HepG2 (cell line): Measurements from ENCODE around the gene ERP27. TPM values are rescaled to one million over a fixed set of nuclear protein-coding genes. Genes with fewer than 3 reads are reported as not detected.

Experiments
- ATAC-seq: fragments of 200-7000 bp; cut with Tn5 transposase; 3 replicates; pipeline ENCODE4 v1.9.1; 2020; ENCODE audit warnings: mild to moderate bottlenecking, moderate library complexity
- Bru-seq: library from RNA; stranded (reverse); fragments of 400-500 nt; gene quantifications from one replicate; lab custom pipeline; 2021; lab: Mats Ljungman, UMichigan
- BruChase-seq, 2 experiments: library from RNA; stranded (reverse); fragments of 400-500 nt; gene quantifications; one replicate each; lab custom pipeline; 2021; lab: Mats Ljungman, UMichigan
- BruUV-seq: library from RNA; stranded (reverse); fragments of 400-500 nt; replicated peaks from 2 replicates; lab custom pipeline; 2021; lab: Mats Ljungman, UMichigan
- CTCF ChIA-PET: fragments of 300-600 bp; formaldehyde crosslinking; extraction: SDS; loops from one replicate; lab custom pipeline; 2021; ENCODE audit warnings: low total read pairs, inconsistent platforms, low intra/inter-chr PET ratio; lab: Yijun Ruan, JAX
- POLR2A ChIA-PET: fragments of 350-600 bp; sonication (Branson Sonifier 250); formaldehyde crosslinking; loops from one replicate; lab custom pipeline; 2020; ENCODE audit warnings: antibody characterized with exemption, inconsistent platforms; lab: Yijun Ruan, JAX
- DNase-seq: peaks from one replicate; pipeline ENCODE4 v3.0.0-alpha.2; 2015; ENCODE audit warnings: low spot score
- FAIRE-seq: peaks from 3 replicates; lab custom pipeline; 2011; peaks lifted over from hg19 to GRCh38; lab: Jason Lieb, UNC
- H2AFZ ChIP-seq: one replicate; pipeline ENCODE4 v1.6.1; 2011; ENCODE audit warnings: low read length, inconsistent platforms
- H3K27ac ChIP-seq: fragments of 300-600 bp; 3 replicates; pipeline ENCODE4 v1.8.0; 2011; ENCODE audit warnings: mixed run types, mild to moderate bottlenecking, mixed read lengths, low read length, inconsistent platforms; ENCODE audit not compliant: insufficient read depth; ENCODE audit errors: extremely low read length
- H3K27me3 ChIP-seq, 2 experiments: fragments of 200-600 bp in 1 of 2; 2 replicates in 1 of 2; 3 replicates in 1 of 2; pipeline versions ENCODE4 v1.6.0 to v1.8.0; 2011; ENCODE audit warnings: low read length in 2 of 2, mild to moderate bottlenecking in 2 of 2, moderate library complexity in 2 of 2, inconsistent platforms in 1 of 2; ENCODE audit not compliant: insufficient read depth in 2 of 2, control insufficient read depth in 1 of 2
- H3K36me3 ChIP-seq, 2 experiments: fragments of 200-600 bp in 1 of 2; replicated peaks in 1 of 2; 2 replicates in 1 of 2; 3 replicates in 1 of 2; pipeline versions ENCODE4 v1.5.1 to v1.8.0; 2011; ENCODE audit warnings: low read length in 2 of 2, inconsistent platforms in 1 of 2; ENCODE audit not compliant: insufficient read depth in 2 of 2, control insufficient read depth in 1 of 2
- H3K4me1 ChIP-seq: 2 replicates; pipeline ENCODE4 v1.5.1; 2012; ENCODE audit warnings: low read length, inconsistent platforms; ENCODE audit not compliant: insufficient read depth
- H3K4me2 ChIP-seq: 2 replicates; pipeline ENCODE4 v1.6.0; 2011; ENCODE audit warnings: low read depth, low read length, inconsistent platforms
- H3K4me3 ChIP-seq, 3 experiments: fragments of 200-600 bp in 1 of 3; sonication (generic), shearing (Covaris generic) in 1 of 3; replicated peaks in 1 of 3; 2 replicates each; pipeline ENCODE4 v1.5.1; 2011 to 2016; ENCODE audit warnings: low read length in 3 of 3, inconsistent platforms in 2 of 3, low read depth in 2 of 3, mild to moderate bottlenecking in 2 of 3, control low read depth in 1 of 3, mixed read lengths in 1 of 3; ENCODE audit not compliant: insufficient read depth in 1 of 3
- H3K79me2 ChIP-seq: one replicate; pipeline ENCODE4 v1.6.1; 2011; ENCODE audit warnings: low read length, inconsistent platforms; ENCODE audit not compliant: insufficient read depth
- H3K9ac ChIP-seq: 2 replicates; pipeline ENCODE4 v1.6.0; 2011; ENCODE audit warnings: mild to moderate bottlenecking, low read depth, low read length, inconsistent platforms; ENCODE audit not compliant: insufficient read depth
- H3K9me3 ChIP-seq: 2 replicates; pipeline ENCODE4 v1.5.1; 2012; ENCODE audit warnings: mild to moderate bottlenecking, low read length
- H4K20me1 ChIP-seq: 2 replicates; pipeline ENCODE4 v1.6.0; 2011; ENCODE audit warnings: inconsistent platforms, mild to moderate bottlenecking, low read length, moderate library complexity; ENCODE audit not compliant: insufficient read depth
- BCL6 ChIP-seq: IDR thresholded peaks from 2 replicates; pipeline ENCODE4 v1.6.1; 2016; ENCODE audit warnings: missing genetic modification reagents, missing compliant biosample characterization
- HNF4A ChIP-seq: sonication (generic); formaldehyde crosslinking; IDR thresholded peaks from 2 replicates; pipeline ENCODE4 v1.4.0; 2020; ENCODE audit warnings: missing genetic modification reagents
- JUNB ChIP-seq: sonication (generic); formaldehyde crosslinking; IDR thresholded peaks from 2 replicates; pipeline ENCODE4 v1.8.0; 2022; ENCODE audit warnings: missing genetic modification reagents, mild to moderate bottlenecking, borderline replicate concordance
- NR2C2 ChIP-seq: sonication (generic); formaldehyde crosslinking; IDR thresholded peaks from 2 replicates; pipeline ENCODE4 v1.4.0; 2020; ENCODE audit warnings: missing genetic modification reagents, mild to moderate bottlenecking, moderate library complexity, borderline replicate concordance
- SRSF4 ChIP-seq: fragments of 200-400 bp; formaldehyde crosslinking; IDR thresholded peaks from one replicate; pipeline ENCODE4 v1.6.1; 2018; ENCODE audit warnings: mild to moderate bottlenecking, low read depth, low read length, moderate library complexity; ENCODE audit not compliant: poor library complexity, severe bottlenecking
- ZNF121 ChIP-seq: sonication (generic); formaldehyde crosslinking; IDR thresholded peaks from 2 replicates; pipeline ENCODE4 v1.5.0; 2020; ENCODE audit warnings: mild to moderate bottlenecking, missing genetic modification reagents
- ZNF383 ChIP-seq: sonication (generic); formaldehyde crosslinking; IDR thresholded peaks from 2 replicates; pipeline ENCODE4 v1.4.0; 2020; ENCODE audit warnings: missing genetic modification reagents, mild to moderate bottlenecking, borderline replicate concordance
- WGBS: methylation state at CpG from one replicate; pipeline ENCODE4 v1.1.6; 2017; ENCODE audit warnings: low lambda C conversion rate; 5-methylcytosine and 5-hydroxymethylcytosine counted together
- in situ Hi-C: cut with HindIII; loops from 2 replicates; pipeline ENCODE4 v1.10.0; 2017; ENCODE audit warnings: low pct_unique_long_range_greater_than_20kb; ENCODE audit not compliant: extremely low pct_ligation_motif_present
- intact Hi-C: fragments of 100-400 bp; cut with micrococcal nuclease; formaldehyde crosslinking; loops from one replicate; pipeline ENCODE4 v1.10.0; 2022; ENCODE audit not compliant: unreplicated experiment
- long read RNA-seq, 2 experiments: library from RNA in 1 of 2; library from polyadenylated mRNA in 1 of 2; stranded (forward) in 1 of 2; unstranded in 1 of 2; transcript quantifications; one replicate each; pipeline ENCODE4 v2.0.0, GENCODE V29; 2019 to 2022
- polyA minus RNA-seq, 3 experiments: library from RNA; depleted of rRNA, polyadenylated mRNA; stranded (reverse); fragments of >200 nt; gene quantifications; 2 replicates each; pipeline ENCODE4 v1.2.3, GENCODE V29; 2011; ENCODE audit warnings: low replicate concordance in 1 of 3
- polyA plus RNA-seq, 8 experiments: library from polyadenylated mRNA; depleted of rRNA in 3 of 8; stranded (reverse) in 7 of 8; unstranded in 1 of 8; fragments of >200 nt; fragmentation: Illumina TruSeq in 4 of 8; extraction: Trizol in 4 of 8; gene quantifications; 2 replicates each; pipeline versions ENCODE4 v1.2.1 to v1.2.3, GENCODE V29; 2011 to 2016; ENCODE audit warnings: low read depth in 4 of 8, missing spikeins in 1 of 8, mixed read lengths in 1 of 8; ENCODE audit not compliant: insufficient read depth in 1 of 8
- total RNA-seq, 5 experiments: library from RNA; depleted of rRNA; stranded (reverse); fragments of >200 nt; fragmentation: Illumina TruSeq; extraction: Trizol; gene quantifications; 2 replicates each; pipeline ENCODE4 v1.2.3, GENCODE V29; 2016; ENCODE audit warnings: low read depth in 1 of 5
- TF ChIP-seq, protein P1 (sequence below): IDR thresholded peaks from 2 replicates; pipeline ENCODE4 v1.4.0; 2020; ENCODE audit warnings: mild to moderate bottlenecking, missing genetic modification reagents
- TF ChIP-seq, protein P2 (sequence below): sonication (generic); formaldehyde crosslinking; IDR thresholded peaks from 2 replicates; pipeline ENCODE4 v1.8.1; 2023; ENCODE audit warnings: missing genetic modification reagents, inconsistent platforms, borderline replicate concordance
- TF ChIP-seq, protein P3 (sequence below): sonication (generic); formaldehyde crosslinking; IDR thresholded peaks from 2 replicates; pipeline ENCODE4 v1.4.0; 2020; ENCODE audit warnings: missing genetic modification reagents

Gene ERP27
- total RNA-seq (2016; rRNA removed; fragmentation: Illumina TruSeq; extraction: Trizol) (5.1 and 6.6 TPM in 2 replicates), polyA plus RNA-seq (2011; rRNA removed) (1.6 and 1.8 TPM in 2 replicates), polyA minus RNA-seq (2011; rRNA and poly(A)+ RNA removed; ENCODE audit: low replicate concordance) (0.92 TPM in 1 of 2 replicates, not detected in the other), Bru-seq, nascent RNA (percentile 36 among the genes with signal in this experiment), BruChase-seq, experiment 1, labeled RNA remaining after a 6-hour chase (percentile 33 among the genes with signal in this experiment), BruChase-seq, experiment 2, labeled RNA remaining after a 2-hour chase (percentile 29 among the genes with signal in this experiment)
- total RNA-seq (2016; cell fraction: cytosol; rRNA removed; fragmentation: Illumina TruSeq; extraction: Trizol; ENCODE audit: low read depth): 1.5 and 2.2 TPM in 2 replicates
- total RNA-seq (2016; cell fraction: insoluble cytoplasmic fraction; rRNA removed; fragmentation: Illumina TruSeq; extraction: Trizol): 4.6 and 8.4 TPM in 2 replicates
- total RNA-seq (2016; cell fraction: membrane; rRNA removed; fragmentation: Illumina TruSeq; extraction: Trizol): 3.1 and 3.6 TPM in 2 replicates
- 7.5 and 8.3 TPM in 2 replicates for total RNA-seq (2016; cell fraction: nucleus; rRNA removed; fragmentation: Illumina TruSeq; extraction: Trizol)
- polyA plus RNA-seq (2011; cell fraction: cytosol; rRNA removed): 1.2 and 1.8 TPM in 2 replicates
- polyA plus RNA-seq (2011; cell fraction: nucleus; rRNA removed): 0.34 and 0.36 TPM in 2 replicates
- polyA plus RNA-seq (2012): 0.33 and 0.59 TPM in 2 replicates
- polyA plus RNA-seq (2016; cell fraction: cytosol; fragmentation: Illumina TruSeq; extraction: Trizol; ENCODE audit: low read depth): 2.1 and 3.6 TPM in 2 replicates
- 5.1 and 6.0 TPM in 2 replicates for polyA plus RNA-seq (2016; cell fraction: insoluble cytoplasmic fraction; fragmentation: Illumina TruSeq; extraction: Trizol; ENCODE audit: low read depth)
- polyA plus RNA-seq (2016; cell fraction: membrane; fragmentation: Illumina TruSeq; extraction: Trizol; ENCODE audit: low read depth): 2.4 and 3.7 TPM in 2 replicates
- polyA plus RNA-seq (2016; cell fraction: nucleus; fragmentation: Illumina TruSeq; extraction: Trizol; ENCODE audit: insufficient read depth, low read depth): 11.6 and 13.9 TPM in 2 replicates
- 0.35 and 0.59 TPM in 2 replicates for polyA minus RNA-seq (2011; cell fraction: cytosol; rRNA and poly(A)+ RNA removed)
- 0.52 and 0.87 TPM in 2 replicates for polyA minus RNA-seq (2011; cell fraction: nucleus; rRNA and poly(A)+ RNA removed)
- long read RNA-seq, experiment 1, transcript ERP27-201 (7 exons, 2,096 nt): major isoform, 9 of 9 reads
- long read RNA-seq, experiment 1, partial matches to known transcripts: 0 of 9 reads
- long read RNA-seq, experiment 1, other reads (novel, unspliced or antisense): 0 of 9 reads
- long read RNA-seq, experiment 2, transcript ERP27-201 (7 exons, 2,096 nt): major isoform, 7 of 9 reads
- long read RNA-seq, experiment 2, partial matches to known transcripts: 1 of 9 reads
- long read RNA-seq, experiment 2, other reads (novel, unspliced or antisense): 1 of 9 reads

DNA sequence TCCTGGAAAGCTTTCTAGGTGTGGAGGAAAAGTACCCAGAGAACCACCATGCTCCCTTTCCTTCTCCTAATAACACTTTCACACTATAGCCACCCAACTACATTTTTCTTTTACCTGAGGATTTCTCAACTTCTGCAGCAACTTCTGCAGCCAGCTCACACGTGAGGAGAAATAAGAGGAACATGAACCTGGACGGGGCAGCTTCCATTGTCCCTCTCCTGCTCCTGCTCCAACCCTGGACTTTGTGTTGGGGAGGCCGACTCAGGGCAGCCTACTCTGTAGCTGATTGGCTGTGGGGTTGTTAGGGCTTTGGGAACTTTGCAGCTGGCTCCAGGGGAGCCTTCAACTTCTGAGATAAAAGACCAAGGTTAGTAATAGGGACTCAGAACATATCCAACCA lies at the start of gene ERP27:
ERP27 (minus strand) TSS at position 237 of the 400 bp plus-strand sequence; CDS start at position 208, 29 bp downstream.
- in situ Hi-C loops: no loop called here
- 0 out of 2 replicates have a peak, but pooled peaks have one; percentile 34 for TF ChIP-seq ZNF121 (CRISPR knock-in tag)
- TF ChIP-seq JUNB (CRISPR knock-in tag): no peak
- TF ChIP-seq, protein P1, sequence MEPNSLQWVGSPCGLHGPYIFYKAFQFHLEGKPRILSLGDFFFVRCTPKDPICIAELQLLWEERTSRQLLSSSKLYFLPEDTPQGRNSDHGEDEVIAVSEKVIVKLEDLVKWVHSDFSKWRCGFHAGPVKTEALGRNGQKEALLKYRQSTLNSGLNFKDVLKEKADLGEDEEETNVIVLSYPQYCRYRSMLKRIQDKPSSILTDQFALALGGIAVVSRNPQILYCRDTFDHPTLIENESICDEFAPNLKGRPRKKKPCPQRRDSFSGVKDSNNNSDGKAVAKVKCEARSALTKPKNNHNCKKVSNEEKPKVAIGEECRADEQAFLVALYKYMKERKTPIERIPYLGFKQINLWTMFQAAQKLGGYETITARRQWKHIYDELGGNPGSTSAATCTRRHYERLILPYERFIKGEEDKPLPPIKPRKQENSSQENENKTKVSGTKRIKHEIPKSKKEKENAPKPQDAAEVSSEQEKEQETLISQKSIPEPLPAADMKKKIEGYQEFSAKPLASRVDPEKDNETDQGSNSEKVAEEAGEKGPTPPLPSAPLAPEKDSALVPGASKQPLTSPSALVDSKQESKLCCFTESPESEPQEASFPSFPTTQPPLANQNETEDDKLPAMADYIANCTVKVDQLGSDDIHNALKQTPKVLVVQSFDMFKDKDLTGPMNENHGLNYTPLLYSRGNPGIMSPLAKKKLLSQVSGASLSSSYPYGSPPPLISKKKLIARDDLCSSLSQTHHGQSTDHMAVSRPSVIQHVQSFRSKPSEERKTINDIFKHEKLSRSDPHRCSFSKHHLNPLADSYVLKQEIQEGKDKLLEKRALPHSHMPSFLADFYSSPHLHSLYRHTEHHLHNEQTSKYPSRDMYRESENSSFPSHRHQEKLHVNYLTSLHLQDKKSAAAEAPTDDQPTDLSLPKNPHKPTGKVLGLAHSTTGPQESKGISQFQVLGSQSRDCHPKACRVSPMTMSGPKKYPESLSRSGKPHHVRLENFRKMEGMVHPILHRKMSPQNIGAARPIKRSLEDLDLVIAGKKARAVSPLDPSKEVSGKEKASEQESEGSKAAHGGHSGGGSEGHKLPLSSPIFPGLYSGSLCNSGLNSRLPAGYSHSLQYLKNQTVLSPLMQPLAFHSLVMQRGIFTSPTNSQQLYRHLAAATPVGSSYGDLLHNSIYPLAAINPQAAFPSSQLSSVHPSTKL (CRISPR knock-in tag): no peak
- 0 out of 2 replicates have a peak, but pooled peaks have one; percentile 6 for TF ChIP-seq HNF4A (CRISPR knock-in tag)
- TF ChIP-seq, protein P2, sequence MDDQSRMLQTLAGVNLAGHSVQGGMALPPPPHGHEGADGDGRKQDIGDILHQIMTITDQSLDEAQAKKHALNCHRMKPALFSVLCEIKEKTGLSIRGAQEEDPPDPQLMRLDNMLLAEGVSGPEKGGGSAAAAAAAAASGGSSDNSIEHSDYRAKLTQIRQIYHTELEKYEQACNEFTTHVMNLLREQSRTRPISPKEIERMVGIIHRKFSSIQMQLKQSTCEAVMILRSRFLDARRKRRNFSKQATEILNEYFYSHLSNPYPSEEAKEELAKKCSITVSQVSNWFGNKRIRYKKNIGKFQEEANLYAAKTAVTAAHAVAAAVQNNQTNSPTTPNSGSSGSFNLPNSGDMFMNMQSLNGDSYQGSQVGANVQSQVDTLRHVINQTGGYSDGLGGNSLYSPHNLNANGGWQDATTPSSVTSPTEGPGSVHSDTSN: no peak
- TF ChIP-seq, protein P3, sequence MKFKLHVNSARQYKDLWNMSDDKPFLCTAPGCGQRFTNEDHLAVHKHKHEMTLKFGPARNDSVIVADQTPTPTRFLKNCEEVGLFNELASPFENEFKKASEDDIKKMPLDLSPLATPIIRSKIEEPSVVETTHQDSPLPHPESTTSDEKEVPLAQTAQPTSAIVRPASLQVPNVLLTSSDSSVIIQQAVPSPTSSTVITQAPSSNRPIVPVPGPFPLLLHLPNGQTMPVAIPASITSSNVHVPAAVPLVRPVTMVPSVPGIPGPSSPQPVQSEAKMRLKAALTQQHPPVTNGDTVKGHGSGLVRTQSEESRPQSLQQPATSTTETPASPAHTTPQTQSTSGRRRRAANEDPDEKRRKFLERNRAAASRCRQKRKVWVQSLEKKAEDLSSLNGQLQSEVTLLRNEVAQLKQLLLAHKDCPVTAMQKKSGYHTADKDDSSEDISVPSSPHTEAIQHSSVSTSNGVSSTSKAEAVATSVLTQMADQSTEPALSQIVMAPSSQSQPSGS (CRISPR knock-in tag): no peak
- no peak for TF ChIP-seq NR2C2
- peak; percentile 52; the same call in 1 of the 2 replicates for TF ChIP-seq BCL6 (CRISPR knock-in tag)
- TF ChIP-seq SRSF4: no peak
- TF ChIP-seq ZNF383 (CRISPR knock-in tag): no peak
- peaks cover 12% of the 10 kb centered on the region; the same call in 1 of the 2 replicates for H3K4me1 ChIP-seq
- ATAC-seq: peak; percentile 87
- H2AFZ ChIP-seq: no peak within 1 kb of the TSS
- no TSS peak for BruUV-seq
- no peaks in the 10 kb centered on the region for H3K9me3 ChIP-seq
- no peak within 1 kb of the TSS for H3K27ac ChIP-seq
- H3K27me3 ChIP-seq: no peaks in the 10 kb centered on the region
- intact Hi-C loops: loop anchor here (5.0 kb wide), 1 partner anchor 91 kb away; no protein-coding TSS in a partner anchor
- no peak within 1 kb of the TSS for H3K9ac ChIP-seq
- H3K4me3 ChIP-seq: no peak within 1 kb of the TSS
- H4K20me1 ChIP-seq: no peaks in the 10 kb centered on the region
- H3K36me3 ChIP-seq: no peaks in the 10 kb centered on the region
- H3K4me2 ChIP-seq: peak within 1 kb of the TSS; percentile 6; the same call in 1 of the 2 replicates
- no peak for FAIRE-seq
- WGBS: 0% methylated on average over 3 of the region's 3 CpGs
- ChIA-PET POLR2A (no interaction called here), CTCF (interaction anchor here (1.0 kb wide), 1 partner anchor 57 kb away, joined by 3 read pairs; no protein-coding TSS in a partner anchor)
- no peak for DNase-seq
- H3K79me2 ChIP-seq: no peaks in the 10 kb centered on the region
